ENCODE data around the gene SEL1L2. TPM values are rescaled to one million over a fixed set of nuclear protein-coding genes. Genes with fewer than 3 reads are reported as not detected.
A peak's percentile ranks its signal among the peaks of the same experiment; 100 is the strongest.

SEL1L2 gene
- total and polyA plus RNA-seq, 4 donors: 0.95 to 6.3 TPM; not detected in 2

GRCh38 chr20:13947719-13948118, 42.7 kb downstream of the SEL1L2 start:
- no peaks in the 10 kb centered on the region for H3K4me1 ChIP-seq (ENCODE audit: control insufficient read depth in 1 of 2, insufficient read depth in 2 of 2, low read length in 2 of 2)
- no peaks in the 10 kb centered on the region for H3K27me3 ChIP-seq (ENCODE audit: control insufficient read depth in 1 of 2, insufficient read depth in 2 of 2, low read length in 1 of 2)
- DNase-seq (no peak), ATAC-seq (ENCODE audit: low FRiP score) (no peak)
- no peaks in the 10 kb centered on the region for H3K36me3 ChIP-seq (ENCODE audit: control insufficient read depth in 1 of 2, insufficient read depth in 2 of 2, low read length in 1 of 2)
- H3K4me3 ChIP-seq (ENCODE audit: low read length in 2 of 2): no peak overlapping the region
- no peaks in the 10 kb centered on the region for H3K9me3 ChIP-seq (ENCODE audit: control insufficient read depth, low read length)
- no peak overlapping the region for H3K27ac ChIP-seq (ENCODE audit: low read depth in 1 of 2, low read length in 2 of 2)
- WGBS, 2 donors: 79 to 80% methylated on average over 3 of the region's 3 CpGs
- intact Hi-C loops (cut with DNase I): loop anchor here in 1 of 2 donors (10.0 kb wide), 1 partner anchor 123 kb away; no protein-coding TSS in a partner anchor

GRCh38 chr20:13941031-13941430, 49.4 kb downstream of the SEL1L2 start:
- no peaks in the 10 kb centered on the region for H3K27me3 ChIP-seq (ENCODE audit: control insufficient read depth in 1 of 2, insufficient read depth in 2 of 2, low read length in 1 of 2)
- ATAC-seq (ENCODE audit: low FRiP score) (no peak), DNase-seq (no peak)
- H3K36me3 ChIP-seq (ENCODE audit: control insufficient read depth in 1 of 2, insufficient read depth in 2 of 2, low read length in 1 of 2): no peaks in the 10 kb centered on the region
- 57 to 59% methylated on average over 7 of the region's 7 CpGs for WGBS, 2 donors
- H3K4me3 ChIP-seq (ENCODE audit: low read length in 2 of 2): no peak overlapping the region
- intact Hi-C loops (cut with DNase I): loop anchor here in 1 of 2 donors (10.0 kb wide), 1 partner anchor 116 kb away; no protein-coding TSS in a partner anchor
- no peaks in the 10 kb centered on the region for H3K9me3 ChIP-seq (ENCODE audit: control insufficient read depth, low read length)
- H3K4me1 ChIP-seq (ENCODE audit: control insufficient read depth in 1 of 2, insufficient read depth in 2 of 2, low read length in 2 of 2): no peaks in the 10 kb centered on the region
- H3K27ac ChIP-seq (ENCODE audit: low read depth in 1 of 2, low read length in 2 of 2): no peak overlapping the region

- H3K9me3 ChIP-seq (ENCODE audit: control insufficient read depth, low read length): no peaks in the 10 kb centered on the region
- DNase-seq (no peak), ATAC-seq (ENCODE audit: low FRiP score) (no peak)
- no peaks in the 10 kb centered on the region for H3K27me3 ChIP-seq (ENCODE audit: control insufficient read depth in 1 of 2, insufficient read depth in 2 of 2, low read length in 1 of 2)
- WGBS, 2 donors: 75 to 78% methylated on average over 9 of the region's 9 CpGs
- H3K4me1 ChIP-seq (ENCODE audit: control insufficient read depth in 1 of 2, insufficient read depth in 2 of 2, low read length in 2 of 2): no peaks in the 10 kb centered on the region
- intact Hi-C loops (cut with DNase I): no loop called here
- no peak overlapping the region for H3K27ac ChIP-seq (ENCODE audit: low read depth in 1 of 2, low read length in 2 of 2)
- H3K36me3 ChIP-seq (ENCODE audit: control insufficient read depth in 1 of 2, insufficient read depth in 2 of 2, low read length in 1 of 2): no peaks in the 10 kb centered on the region
- H3K4me3 ChIP-seq (ENCODE audit: low read length in 2 of 2): no peak overlapping the region
Observed at GRCh38 chr20:13936781-13937576, 53.4 kb downstream of the SEL1L2 start.

- 35 to 43% methylated on average over 6 of the region's 6 CpGs for WGBS, 2 donors
- Histone ChIP-seq H3K27me3 (ENCODE audit: control insufficient read depth in 1 of 2, insufficient read depth in 2 of 2, low read length in 1 of 2) (no peaks in the 10 kb centered on the region), H3K36me3 (ENCODE audit: control insufficient read depth in 1 of 2, insufficient read depth in 2 of 2, low read length in 1 of 2) (no peaks in the 10 kb centered on the region), H3K9me3 (ENCODE audit: control insufficient read depth, low read length) (no peaks in the 10 kb centered on the region), H3K27ac (ENCODE audit: low read depth in 1 of 2, low read length in 2 of 2) (no peak overlapping the region), H3K4me3 (ENCODE audit: low read length in 2 of 2) (no peak overlapping the region), H3K4me1 (ENCODE audit: control insufficient read depth in 1 of 2, insufficient read depth in 2 of 2, low read length in 2 of 2) (no peaks in the 10 kb centered on the region)
- DNase-seq (no peak), ATAC-seq (ENCODE audit: low FRiP score) (peak; percentile 63)
- intact Hi-C loops (cut with DNase I): no loop called here
Observed at GRCh38 chr20:13934992-13935894, 55.2 kb downstream of the SEL1L2 start.

GRCh38 chr20:13930281-13930680, 60.1 kb downstream of the SEL1L2 start:
- 23 to 28% methylated on average over 4 of the region's 4 CpGs for WGBS, 2 donors
- H3K27ac ChIP-seq (ENCODE audit: low read depth in 1 of 2, low read length in 2 of 2): no peak overlapping the region
- no peaks in the 10 kb centered on the region for H3K36me3 ChIP-seq (ENCODE audit: control insufficient read depth in 1 of 2, insufficient read depth in 2 of 2, low read length in 1 of 2)
- DNase-seq: no peak
- no peak overlapping the region for H3K4me3 ChIP-seq (ENCODE audit: low read length in 2 of 2)
- intact Hi-C loops (cut with DNase I): no loop called here
- peak; percentile 62 for ATAC-seq (ENCODE audit: low FRiP score)
- no peaks in the 10 kb centered on the region for H3K4me1 ChIP-seq (ENCODE audit: control insufficient read depth in 1 of 2, insufficient read depth in 2 of 2, low read length in 2 of 2)
- H3K9me3 ChIP-seq (ENCODE audit: control insufficient read depth, low read length): peaks cover 1% of the 10 kb centered on the region
- H3K27me3 ChIP-seq (ENCODE audit: control insufficient read depth in 1 of 2, insufficient read depth in 2 of 2, low read length in 1 of 2): no peaks in the 10 kb centered on the region

- peak; percentile 33 for ATAC-seq (ENCODE audit: low FRiP score)
- DNase-seq: no peak
- WGBS, 2 donors: 94 to 98% methylated on average over 6 of the region's 6 CpGs
- Histone ChIP-seq H3K4me1 (ENCODE audit: control insufficient read depth in 1 of 2, insufficient read depth in 2 of 2, low read length in 2 of 2) (no peaks in the 10 kb centered on the region), H3K27ac (ENCODE audit: low read depth in 1 of 2, low read length in 2 of 2) (no peak overlapping the region), H3K36me3 (ENCODE audit: control insufficient read depth in 1 of 2, insufficient read depth in 2 of 2, low read length in 1 of 2) (no peaks in the 10 kb centered on the region), H3K4me3 (ENCODE audit: low read length in 2 of 2) (no peak overlapping the region), H3K9me3 (ENCODE audit: control insufficient read depth, low read length) (peaks cover 1% of the 10 kb centered on the region), H3K27me3 (ENCODE audit: control insufficient read depth in 1 of 2, insufficient read depth in 2 of 2, low read length in 1 of 2) (no peaks in the 10 kb centered on the region)
- intact Hi-C loops (cut with DNase I): no loop called here
Observed at GRCh38 chr20:13929836-13930235, 60.6 kb downstream of the SEL1L2 start.

- no peak for ATAC-seq (ENCODE audit: low FRiP score)
- 84 to 87% methylated on average over 5 of the region's 5 CpGs for WGBS, 2 donors
Observed at GRCh38 chr20:13928901-13929300, 61.5 kb downstream of the SEL1L2 start.

GRCh38 chr20:13927171-13927570, 63.2 kb downstream of the SEL1L2 start:
- ATAC-seq (ENCODE audit: low FRiP score): no peak
- Histone ChIP-seq H3K4me3 (ENCODE audit: low read length in 2 of 2) (no peak overlapping the region), H3K36me3 (ENCODE audit: control insufficient read depth in 1 of 2, insufficient read depth in 2 of 2, low read length in 1 of 2) (no peaks in the 10 kb centered on the region), H3K27ac (ENCODE audit: low read depth in 1 of 2, low read length in 2 of 2) (no peak overlapping the region), H3K4me1 (ENCODE audit: control insufficient read depth in 1 of 2, insufficient read depth in 2 of 2, low read length in 2 of 2) (no peaks in the 10 kb centered on the region), H3K27me3 (ENCODE audit: control insufficient read depth in 1 of 2, insufficient read depth in 2 of 2, low read length in 1 of 2) (no peaks in the 10 kb centered on the region), H3K9me3 (ENCODE audit: control insufficient read depth, low read length) (peaks cover 1% of the 10 kb centered on the region)
- intact Hi-C loops (cut with DNase I): no loop called here
- 25 to 34% methylated on average over 2 of the region's 2 CpGs for WGBS, 2 donors
- DNase-seq: no peak

More at GRCh38 chr20:13928901-13929300, 61.5 kb downstream of the SEL1L2 start:
- intact Hi-C loops (cut with DNase I): no loop called here
- peaks cover 1% of the 10 kb centered on the region for H3K9me3 ChIP-seq (ENCODE audit: control insufficient read depth, low read length)
- no peak for DNase-seq
- H3K27ac ChIP-seq (ENCODE audit: low read depth in 1 of 2, low read length in 2 of 2): no peak overlapping the region
- H3K4me1 ChIP-seq (ENCODE audit: control insufficient read depth in 1 of 2, insufficient read depth in 2 of 2, low read length in 2 of 2): no peaks in the 10 kb centered on the region
- H3K27me3 ChIP-seq (ENCODE audit: control insufficient read depth in 1 of 2, insufficient read depth in 2 of 2, low read length in 1 of 2): no peaks in the 10 kb centered on the region
- H3K36me3 ChIP-seq (ENCODE audit: control insufficient read depth in 1 of 2, insufficient read depth in 2 of 2, low read length in 1 of 2): no peaks in the 10 kb centered on the region
- no peak overlapping the region for H3K4me3 ChIP-seq (ENCODE audit: low read length in 2 of 2)
